HEK293 (cell line): ENCODE measurements around the gene KCNK18.

Source experiments
- CTCF ChIA-PET: fragments of 350-600 bp; formaldehyde crosslinking; extraction: SDS; loops from one replicate; lab custom pipeline; 2021; ENCODE audit warnings: antibody characterized with exemption; lab: Yijun Ruan, JAX
- POLR2A ChIA-PET: fragments of 300-600 bp; formaldehyde crosslinking; extraction: SDS; loops from one replicate; lab custom pipeline; 2020; ENCODE audit warnings: antibody characterized with exemption, inconsistent platforms; lab: Yijun Ruan, JAX
- H3K27ac ChIP-seq: fragments of 200-500 bp; sonication (Bioruptor generic); 2 replicates; pipeline ENCODE4 v1.5.1; 2014; ENCODE audit warnings: low read depth, low read length, control low read depth, inconsistent platforms; ENCODE audit errors: extremely low read depth
- H3K36me3 ChIP-seq, 2 experiments: fragments of 200-500 bp in 1 of 2; sonication (Bioruptor generic) in 1 of 2; 1 replicate in 1 of 2; 2 replicates in 1 of 2; pipeline ENCODE4 v1.5.1; 2014 to 2017; ENCODE audit warnings: inconsistent platforms in 2 of 2, low read length in 2 of 2; ENCODE audit not compliant: control insufficient read depth in 2 of 2, insufficient read depth in 1 of 2
- H3K4me1 ChIP-seq: fragments of 200-500 bp; sonication (Bioruptor generic); 2 replicates; pipeline ENCODE4 v1.5.1; 2014; ENCODE audit warnings: mild to moderate bottlenecking, low read length, inconsistent platforms; ENCODE audit not compliant: control insufficient read depth, insufficient read depth
- H3K4me3 ChIP-seq: 2 replicates; pipeline ENCODE4 v1.5.1; 2011; ENCODE audit warnings: low read depth, mild to moderate bottlenecking, control low read depth, low read length, moderate library complexity
- H3K9me3 ChIP-seq: fragments of 200-500 bp; sonication (Bioruptor generic); 2 replicates; pipeline ENCODE4 v1.5.1; 2014; ENCODE audit warnings: low read depth, low read length, inconsistent platforms; ENCODE audit not compliant: control insufficient read depth, insufficient read depth
- EGR2 ChIP-seq: fragments of 450-650 bp; formaldehyde crosslinking; IDR thresholded peaks from 2 replicates; pipeline ENCODE4 v1.5.1; 2016; ENCODE audit warnings: low read depth, missing biosample characterization, missing genetic modification characterization
- KLF1 ChIP-seq: fragments of 450-650 bp; formaldehyde crosslinking; IDR thresholded peaks from 2 replicates; pipeline ENCODE4 v1.5.1; 2016; ENCODE audit warnings: missing biosample characterization, missing genetic modification characterization
- PRDM1 ChIP-seq: fragments of 450-650 bp; formaldehyde crosslinking; IDR thresholded peaks from 2 replicates; pipeline ENCODE4; 2016; ENCODE audit warnings: missing biosample characterization, missing genetic modification characterization
- RBAK ChIP-seq: fragments of 450-650 bp; formaldehyde crosslinking; IDR thresholded peaks from 2 replicates; pipeline ENCODE4 v1.5.1; 2016; ENCODE audit warnings: missing biosample characterization, missing genetic modification characterization
- SP2 ChIP-seq: fragments of 450-650 bp; formaldehyde crosslinking; IDR thresholded peaks from 2 replicates; pipeline ENCODE4 v1.5.1; 2016; ENCODE audit warnings: missing biosample characterization, missing genetic modification characterization
- ZBTB48 ChIP-seq: fragments of 450-650 bp; formaldehyde crosslinking; IDR thresholded peaks from 2 replicates; pipeline ENCODE4 v1.5.1; 2016; ENCODE audit warnings: missing biosample characterization, missing genetic modification characterization
- ZNF2 ChIP-seq: fragments of 450-650 bp; formaldehyde crosslinking; IDR thresholded peaks from 2 replicates; pipeline ENCODE4 v1.5.1; 2016; ENCODE audit warnings: missing biosample characterization, missing genetic modification characterization
- ZNF211 ChIP-seq: fragments of 450-650 bp; formaldehyde crosslinking; IDR thresholded peaks from 2 replicates; pipeline ENCODE4 v1.5.1; 2016; ENCODE audit warnings: low read depth, missing biosample characterization, missing genetic modification characterization
- ZNF24 ChIP-seq: fragments of 450-650 bp; formaldehyde crosslinking; IDR thresholded peaks from 2 replicates; pipeline ENCODE4 v1.5.1; 2016; ENCODE audit warnings: missing biosample characterization, missing genetic modification characterization
- ZNF416 ChIP-seq: fragments of 450-650 bp; formaldehyde crosslinking; IDR thresholded peaks from 2 replicates; pipeline ENCODE4 v1.5.1; 2016; ENCODE audit warnings: missing biosample characterization, missing genetic modification characterization
- ZNF48 ChIP-seq: fragments of 450-650 bp; formaldehyde crosslinking; IDR thresholded peaks from 2 replicates; pipeline ENCODE4 v1.5.1; 2016; ENCODE audit warnings: missing biosample characterization, missing genetic modification characterization
- ZNF623 ChIP-seq: fragments of 450-650 bp; formaldehyde crosslinking; IDR thresholded peaks from 2 replicates; pipeline ENCODE4 v1.5.1; 2016; ENCODE audit warnings: missing biosample characterization, missing genetic modification characterization
- ZNF654 ChIP-seq: fragments of 450-650 bp; formaldehyde crosslinking; IDR thresholded peaks from 2 replicates; pipeline ENCODE4 v1.5.1; 2016; ENCODE audit warnings: low read depth, missing biosample characterization, missing genetic modification characterization
- TF ChIP-seq, protein P1 (sequence below): fragments of 450-650 bp; formaldehyde crosslinking; IDR thresholded peaks from 2 replicates; pipeline ENCODE4 v1.5.1; 2017; ENCODE audit warnings: missing biosample characterization, mild to moderate bottlenecking, missing genetic modification characterization, moderate library complexity
- TF ChIP-seq, protein P2 (sequence below): fragments of 450-650 bp; formaldehyde crosslinking; IDR thresholded peaks from 2 replicates; pipeline ENCODE4 v1.5.1; 2016; ENCODE audit warnings: missing biosample characterization, missing genetic modification characterization
- TF ChIP-seq, protein P3 (sequence below): fragments of 450-650 bp; formaldehyde crosslinking; IDR thresholded peaks from 2 replicates; pipeline ENCODE4 v1.5.1; 2016; ENCODE audit warnings: missing biosample characterization, missing genetic modification characterization
- TF ChIP-seq, protein P4 (sequence below): fragments of 450-650 bp; formaldehyde crosslinking; IDR thresholded peaks from 2 replicates; pipeline ENCODE4 v1.5.1; 2017; ENCODE audit warnings: missing biosample characterization, missing genetic modification characterization
- TF ChIP-seq, protein P5 (sequence below): fragments of 450-650 bp; formaldehyde crosslinking; IDR thresholded peaks from 2 replicates; pipeline ENCODE4 v1.5.1; 2016; ENCODE audit warnings: missing biosample characterization, missing genetic modification characterization
- TF ChIP-seq, protein P6 (sequence below): fragments of 450-650 bp; formaldehyde crosslinking; IDR thresholded peaks from 2 replicates; pipeline ENCODE4 v1.5.0; 2017; ENCODE audit warnings: missing biosample characterization, missing genetic modification characterization, borderline replicate concordance

The KCNK18 gene

DNA sequence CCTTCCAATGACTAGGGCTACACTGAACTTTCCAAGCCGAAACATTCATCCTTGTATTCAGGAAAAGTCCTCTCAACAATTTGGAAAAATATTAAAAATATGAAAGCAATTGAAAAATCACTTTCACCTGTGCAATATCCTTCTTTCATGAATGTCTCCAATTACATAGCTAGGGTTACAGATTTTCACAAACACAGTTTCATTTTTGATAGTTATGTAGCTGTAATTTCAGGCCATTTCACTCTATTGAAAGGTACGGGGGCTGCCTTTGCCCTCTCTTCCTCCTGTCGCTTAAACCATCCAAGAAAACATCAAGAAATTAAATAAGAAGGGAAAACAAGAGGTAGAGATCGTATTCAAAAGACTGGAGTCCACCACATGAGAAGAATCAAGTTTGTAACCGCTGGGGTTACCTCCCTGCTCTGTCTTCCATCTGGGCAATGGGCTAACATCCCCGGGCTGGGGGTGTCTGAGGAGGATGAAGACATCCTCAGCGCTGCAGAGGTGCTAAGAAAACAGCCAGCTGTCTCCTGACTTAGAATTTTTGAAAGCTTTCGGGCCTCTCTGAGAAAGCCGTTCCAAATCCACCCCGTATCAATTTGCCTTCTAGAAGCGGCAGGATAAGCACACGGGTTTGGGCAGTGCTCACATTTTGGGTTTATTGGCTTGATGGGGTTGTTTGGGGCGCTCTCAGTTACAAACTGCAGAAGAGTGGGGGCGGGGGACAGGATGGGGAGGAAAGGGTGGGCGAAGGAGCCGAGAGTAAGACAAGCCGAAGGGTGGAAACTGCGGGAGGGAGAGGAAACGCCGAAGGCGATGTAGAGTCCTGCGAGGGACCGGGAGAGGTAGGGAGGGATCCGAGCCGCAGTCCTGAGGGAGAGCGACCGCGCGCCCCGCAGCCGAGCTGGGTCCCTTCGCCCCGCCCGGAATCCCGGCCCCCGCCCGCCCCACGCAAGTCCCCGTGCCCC, 34.9 kb upstream of the KCNK18 start:
- no peak overlapping the region for H3K27ac ChIP-seq
- peak overlapping the region; percentile 51 for H3K4me3 ChIP-seq
- no peaks in the 10 kb centered on the region for H3K36me3 ChIP-seq
- H3K9me3 ChIP-seq, result no peaks in the 10 kb centered on the region
- POLR2A ChIA-PET, result no interaction called here
- CTCF ChIA-PET, result interaction anchor here (0.9 to 18.6 kb wide), 4 partner anchors 13 to 368 kb away, joined by 3 to 471 read pairs (median 6); no protein-coding TSS in a partner anchor
- peaks cover 9% of the 10 kb centered on the region for H3K4me1 ChIP-seq
- TF ChIP-seq, protein P1, sequence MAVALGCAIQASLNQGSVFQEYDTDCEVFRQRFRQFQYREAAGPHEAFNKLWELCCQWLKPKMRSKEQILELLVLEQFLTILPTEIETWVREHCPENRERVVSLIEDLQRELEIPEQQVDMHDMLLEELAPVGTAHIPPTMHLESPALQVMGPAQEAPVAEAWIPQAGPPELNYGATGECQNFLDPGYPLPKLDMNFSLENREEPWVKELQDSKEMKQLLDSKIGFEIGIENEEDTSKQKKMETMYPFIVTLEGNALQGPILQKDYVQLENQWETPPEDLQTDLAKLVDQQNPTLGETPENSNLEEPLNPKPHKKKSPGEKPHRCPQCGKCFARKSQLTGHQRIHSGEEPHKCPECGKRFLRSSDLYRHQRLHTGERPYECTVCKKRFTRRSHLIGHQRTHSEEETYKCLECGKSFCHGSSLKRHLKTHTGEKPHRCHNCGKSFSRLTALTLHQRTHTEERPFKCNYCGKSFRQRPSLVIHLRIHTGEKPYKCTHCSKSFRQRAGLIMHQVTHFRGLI (tag by site-specific recombination), result no peak
- TF ChIP-seq, protein P2, sequence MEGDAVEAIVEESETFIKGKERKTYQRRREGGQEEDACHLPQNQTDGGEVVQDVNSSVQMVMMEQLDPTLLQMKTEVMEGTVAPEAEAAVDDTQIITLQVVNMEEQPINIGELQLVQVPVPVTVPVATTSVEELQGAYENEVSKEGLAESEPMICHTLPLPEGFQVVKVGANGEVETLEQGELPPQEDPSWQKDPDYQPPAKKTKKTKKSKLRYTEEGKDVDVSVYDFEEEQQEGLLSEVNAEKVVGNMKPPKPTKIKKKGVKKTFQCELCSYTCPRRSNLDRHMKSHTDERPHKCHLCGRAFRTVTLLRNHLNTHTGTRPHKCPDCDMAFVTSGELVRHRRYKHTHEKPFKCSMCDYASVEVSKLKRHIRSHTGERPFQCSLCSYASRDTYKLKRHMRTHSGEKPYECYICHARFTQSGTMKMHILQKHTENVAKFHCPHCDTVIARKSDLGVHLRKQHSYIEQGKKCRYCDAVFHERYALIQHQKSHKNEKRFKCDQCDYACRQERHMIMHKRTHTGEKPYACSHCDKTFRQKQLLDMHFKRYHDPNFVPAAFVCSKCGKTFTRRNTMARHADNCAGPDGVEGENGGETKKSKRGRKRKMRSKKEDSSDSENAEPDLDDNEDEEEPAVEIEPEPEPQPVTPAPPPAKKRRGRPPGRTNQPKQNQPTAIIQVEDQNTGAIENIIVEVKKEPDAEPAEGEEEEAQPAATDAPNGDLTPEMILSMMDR (tag by site-specific recombination), result no peak
- TF ChIP-seq ZBTB48 (tag by site-specific recombination) (peak; percentile 50), PRDM1 (peak; percentile 73), ZNF2 (tag by site-specific recombination) (no peak), KLF1 (no peak), ZNF48 (tag by site-specific recombination) (no peak), ZNF623 (no peak), EGR2 (tag by site-specific recombination) (peak; percentile 28), SP2 (tag by site-specific recombination) (no peak), ZNF654 (tag by site-specific recombination) (no peak), ZNF416 (tag by site-specific recombination) (no peak), ZNF24 (tag by site-specific recombination) (no peak), RBAK (tag by site-specific recombination) (no peak), ZNF211 (tag by site-specific recombination) (no peak)
- TF ChIP-seq, protein P3, sequence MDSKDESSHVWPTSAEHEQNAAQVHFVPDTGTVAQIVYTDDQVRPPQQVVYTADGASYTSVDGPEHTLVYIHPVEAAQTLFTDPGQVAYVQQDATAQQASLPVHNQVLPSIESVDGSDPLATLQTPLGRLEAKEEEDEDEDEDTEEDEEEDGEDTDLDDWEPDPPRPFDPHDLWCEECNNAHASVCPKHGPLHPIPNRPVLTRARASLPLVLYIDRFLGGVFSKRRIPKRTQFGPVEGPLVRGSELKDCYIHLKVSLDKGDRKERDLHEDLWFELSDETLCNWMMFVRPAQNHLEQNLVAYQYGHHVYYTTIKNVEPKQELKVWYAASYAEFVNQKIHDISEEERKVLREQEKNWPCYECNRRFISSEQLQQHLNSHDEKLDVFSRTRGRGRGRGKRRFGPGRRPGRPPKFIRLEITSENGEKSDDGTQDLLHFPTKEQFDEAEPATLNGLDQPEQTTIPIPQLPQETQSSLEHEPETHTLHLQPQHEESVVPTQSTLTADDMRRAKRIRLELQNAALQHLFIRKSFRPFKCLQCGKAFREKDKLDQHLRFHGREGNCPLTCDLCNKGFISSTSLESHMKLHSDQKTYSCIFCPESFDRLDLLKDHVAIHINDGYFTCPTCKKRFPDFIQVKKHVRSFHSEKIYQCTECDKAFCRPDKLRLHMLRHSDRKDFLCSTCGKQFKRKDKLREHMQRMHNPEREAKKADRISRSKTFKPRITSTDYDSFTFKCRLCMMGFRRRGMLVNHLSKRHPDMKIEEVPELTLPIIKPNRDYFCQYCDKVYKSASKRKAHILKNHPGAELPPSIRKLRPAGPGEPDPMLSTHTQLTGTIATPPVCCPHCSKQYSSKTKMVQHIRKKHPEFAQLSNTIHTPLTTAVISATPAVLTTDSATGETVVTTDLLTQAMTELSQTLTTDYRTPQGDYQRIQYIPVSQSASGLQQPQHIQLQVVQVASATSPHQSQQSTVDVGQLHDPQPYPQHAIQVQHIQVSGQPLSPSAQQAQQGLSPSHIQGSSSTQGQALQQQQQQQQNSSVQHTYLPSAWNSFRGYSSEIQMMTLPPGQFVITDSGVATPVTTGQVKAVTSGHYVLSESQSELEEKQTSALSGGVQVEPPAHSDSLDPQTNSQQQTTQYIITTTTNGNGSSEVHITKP (tag by site-specific recombination), result 0 out of 2 replicates have a peak, but pooled peaks have one; percentile 36
- TF ChIP-seq, protein P4, sequence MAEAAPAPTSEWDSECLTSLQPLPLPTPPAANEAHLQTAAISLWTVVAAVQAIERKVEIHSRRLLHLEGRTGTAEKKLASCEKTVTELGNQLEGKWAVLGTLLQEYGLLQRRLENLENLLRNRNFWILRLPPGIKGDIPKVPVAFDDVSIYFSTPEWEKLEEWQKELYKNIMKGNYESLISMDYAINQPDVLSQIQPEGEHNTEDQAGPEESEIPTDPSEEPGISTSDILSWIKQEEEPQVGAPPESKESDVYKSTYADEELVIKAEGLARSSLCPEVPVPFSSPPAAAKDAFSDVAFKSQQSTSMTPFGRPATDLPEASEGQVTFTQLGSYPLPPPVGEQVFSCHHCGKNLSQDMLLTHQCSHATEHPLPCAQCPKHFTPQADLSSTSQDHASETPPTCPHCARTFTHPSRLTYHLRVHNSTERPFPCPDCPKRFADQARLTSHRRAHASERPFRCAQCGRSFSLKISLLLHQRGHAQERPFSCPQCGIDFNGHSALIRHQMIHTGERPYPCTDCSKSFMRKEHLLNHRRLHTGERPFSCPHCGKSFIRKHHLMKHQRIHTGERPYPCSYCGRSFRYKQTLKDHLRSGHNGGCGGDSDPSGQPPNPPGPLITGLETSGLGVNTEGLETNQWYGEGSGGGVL (tag by site-specific recombination), result peak; percentile 64
- TF ChIP-seq, protein P5, sequence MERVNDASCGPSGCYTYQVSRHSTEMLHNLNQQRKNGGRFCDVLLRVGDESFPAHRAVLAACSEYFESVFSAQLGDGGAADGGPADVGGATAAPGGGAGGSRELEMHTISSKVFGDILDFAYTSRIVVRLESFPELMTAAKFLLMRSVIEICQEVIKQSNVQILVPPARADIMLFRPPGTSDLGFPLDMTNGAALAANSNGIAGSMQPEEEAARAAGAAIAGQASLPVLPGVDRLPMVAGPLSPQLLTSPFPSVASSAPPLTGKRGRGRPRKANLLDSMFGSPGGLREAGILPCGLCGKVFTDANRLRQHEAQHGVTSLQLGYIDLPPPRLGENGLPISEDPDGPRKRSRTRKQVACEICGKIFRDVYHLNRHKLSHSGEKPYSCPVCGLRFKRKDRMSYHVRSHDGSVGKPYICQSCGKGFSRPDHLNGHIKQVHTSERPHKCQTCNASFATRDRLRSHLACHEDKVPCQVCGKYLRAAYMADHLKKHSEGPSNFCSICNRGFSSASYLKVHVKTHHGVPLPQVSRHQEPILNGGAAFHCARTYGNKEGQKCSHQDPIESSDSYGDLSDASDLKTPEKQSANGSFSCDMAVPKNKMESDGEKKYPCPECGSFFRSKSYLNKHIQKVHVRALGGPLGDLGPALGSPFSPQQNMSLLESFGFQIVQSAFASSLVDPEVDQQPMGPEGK, result no peak
- TF ChIP-seq, protein P6, sequence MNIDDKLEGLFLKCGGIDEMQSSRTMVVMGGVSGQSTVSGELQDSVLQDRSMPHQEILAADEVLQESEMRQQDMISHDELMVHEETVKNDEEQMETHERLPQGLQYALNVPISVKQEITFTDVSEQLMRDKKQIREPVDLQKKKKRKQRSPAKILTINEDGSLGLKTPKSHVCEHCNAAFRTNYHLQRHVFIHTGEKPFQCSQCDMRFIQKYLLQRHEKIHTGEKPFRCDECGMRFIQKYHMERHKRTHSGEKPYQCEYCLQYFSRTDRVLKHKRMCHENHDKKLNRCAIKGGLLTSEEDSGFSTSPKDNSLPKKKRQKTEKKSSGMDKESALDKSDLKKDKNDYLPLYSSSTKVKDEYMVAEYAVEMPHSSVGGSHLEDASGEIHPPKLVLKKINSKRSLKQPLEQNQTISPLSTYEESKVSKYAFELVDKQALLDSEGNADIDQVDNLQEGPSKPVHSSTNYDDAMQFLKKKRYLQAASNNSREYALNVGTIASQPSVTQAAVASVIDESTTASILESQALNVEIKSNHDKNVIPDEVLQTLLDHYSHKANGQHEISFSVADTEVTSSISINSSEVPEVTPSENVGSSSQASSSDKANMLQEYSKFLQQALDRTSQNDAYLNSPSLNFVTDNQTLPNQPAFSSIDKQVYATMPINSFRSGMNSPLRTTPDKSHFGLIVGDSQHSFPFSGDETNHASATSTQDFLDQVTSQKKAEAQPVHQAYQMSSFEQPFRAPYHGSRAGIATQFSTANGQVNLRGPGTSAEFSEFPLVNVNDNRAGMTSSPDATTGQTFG, result no peak
